GM12892 (cell line): Measurements from ENCODE around the gene NMRK1.
A peak's percentile ranks its signal among the peaks of the same experiment; 100 is the strongest.

Source experiments
- DNase-seq: peaks from one replicate; pipeline ENCODE4 v3.0.0; 2011; ENCODE audit not compliant: insufficient read length
- FAIRE-seq: peaks from 2 replicates; lab custom pipeline; 2011; peaks lifted over from hg19 to GRCh38; lab: Jason Lieb, UNC
- POLR2A ChIP-seq: IDR thresholded peaks from 2 replicates; pipeline ENCODE4 v1.6.1; 2011; ENCODE audit warnings: low read depth, low read length, control low read depth
- POLR2AphosphoS5 ChIP-seq: IDR thresholded peaks from 2 replicates; pipeline ENCODE4 v1.6.1; 2011; ENCODE audit warnings: low read depth, low read length, control low read depth
- TAF1 ChIP-seq: IDR thresholded peaks from 2 replicates; pipeline ENCODE4 v1.6.1; 2011; ENCODE audit warnings: low read depth, mild to moderate bottlenecking, control low read depth, low read length, borderline replicate concordance

NMRK1 gene

DNA sequence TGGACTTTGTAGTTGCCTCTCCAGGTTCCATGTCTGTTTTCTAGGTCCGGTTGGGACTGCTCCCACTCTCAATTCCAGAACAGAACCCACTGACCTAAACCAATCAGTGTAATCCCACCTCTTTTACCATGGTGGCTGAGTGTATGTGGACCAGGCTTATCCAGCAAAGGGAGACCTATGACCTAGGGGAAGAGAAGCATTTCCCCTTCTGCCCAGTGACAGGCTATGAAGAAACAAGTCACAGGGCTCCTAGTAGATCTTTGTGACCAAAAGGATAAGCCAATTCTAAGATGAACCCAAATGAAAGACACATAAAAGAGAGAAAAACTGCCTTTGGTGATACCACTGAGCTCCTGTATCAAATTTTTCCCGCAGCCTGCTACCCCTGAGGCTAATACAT lies 6.3 kb downstream of the NMRK1 start:
- no peak for FAIRE-seq
- TF ChIP-seq TAF1 (no peak), POLR2A (no peak), POLR2AphosphoS5 (no peak)
- DNase-seq: no peak

- FAIRE-seq (no peak), DNase-seq (no peak)
- TF ChIP-seq POLR2A: no peak
- TF ChIP-seq POLR2AphosphoS5: no peak
- no peak for TF ChIP-seq TAF1
These were observed 15.1 kb downstream of the NMRK1 start for GRCh38 chr9:75072895-75073294.

- no peak for DNase-seq
These were observed 16.3 kb downstream of the NMRK1 start for GRCh38 chr9:75071530-75072122.

DNA sequence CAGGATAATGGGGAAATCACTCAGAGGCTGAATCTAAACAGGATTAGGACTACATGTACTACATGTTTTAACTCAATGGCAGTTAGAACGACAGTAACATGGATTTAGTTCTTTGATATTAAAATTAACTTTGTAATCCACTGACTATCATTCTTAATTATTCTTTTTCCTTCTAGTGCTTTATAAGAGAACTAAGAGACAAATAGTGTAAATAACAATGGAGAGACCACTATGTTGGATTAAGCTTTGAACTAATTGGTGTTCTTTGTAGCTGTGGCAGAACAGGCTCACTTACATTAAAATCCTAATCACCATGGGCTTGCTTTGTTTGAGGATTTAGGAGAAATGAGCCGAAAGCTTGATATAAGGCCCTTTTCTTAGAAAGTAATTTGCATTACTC lies 18.8 kb downstream of the NMRK1 start:
- DNase-seq (no peak), FAIRE-seq (no peak)
- TF ChIP-seq POLR2AphosphoS5: no peak
- TF ChIP-seq POLR2A: no peak
- no peak for TF ChIP-seq TAF1

More at GRCh38 chr9:75071530-75072122, 16.3 kb downstream of the NMRK1 start:
- FAIRE-seq: no peak
- no peak for TF ChIP-seq POLR2AphosphoS5

- no peak for TF ChIP-seq TAF1
- TF ChIP-seq POLR2A: no peak
- TF ChIP-seq POLR2AphosphoS5: no peak
- no peak for DNase-seq
- no peak for FAIRE-seq
These were observed 20.1 kb downstream of the NMRK1 start for GRCh38 chr9:75067894-75068293.

DNA sequence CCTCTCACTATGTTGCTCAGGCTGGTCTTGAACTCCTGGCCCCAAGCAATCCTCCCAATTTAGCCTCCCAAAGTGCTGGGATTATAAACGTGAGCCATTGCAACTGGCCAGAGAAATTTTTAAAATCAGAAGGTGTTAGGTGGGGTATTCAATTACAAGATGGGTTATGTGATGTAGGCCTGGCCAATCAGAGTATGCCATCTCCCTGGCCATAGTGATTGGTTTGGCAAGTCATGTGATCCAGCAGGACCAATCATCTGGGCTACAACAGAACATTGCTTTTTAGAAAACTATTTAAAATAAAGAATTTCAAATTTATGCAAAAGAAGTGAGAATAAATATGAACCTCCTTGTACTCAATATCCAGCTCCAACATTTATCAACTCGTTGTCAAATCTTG lies 22.4 kb downstream of the NMRK1 start:
- no peak for TF ChIP-seq POLR2AphosphoS5
- TF ChIP-seq TAF1: no peak
- no peak for TF ChIP-seq POLR2A
- no peak for DNase-seq
- no peak for FAIRE-seq

DNA sequence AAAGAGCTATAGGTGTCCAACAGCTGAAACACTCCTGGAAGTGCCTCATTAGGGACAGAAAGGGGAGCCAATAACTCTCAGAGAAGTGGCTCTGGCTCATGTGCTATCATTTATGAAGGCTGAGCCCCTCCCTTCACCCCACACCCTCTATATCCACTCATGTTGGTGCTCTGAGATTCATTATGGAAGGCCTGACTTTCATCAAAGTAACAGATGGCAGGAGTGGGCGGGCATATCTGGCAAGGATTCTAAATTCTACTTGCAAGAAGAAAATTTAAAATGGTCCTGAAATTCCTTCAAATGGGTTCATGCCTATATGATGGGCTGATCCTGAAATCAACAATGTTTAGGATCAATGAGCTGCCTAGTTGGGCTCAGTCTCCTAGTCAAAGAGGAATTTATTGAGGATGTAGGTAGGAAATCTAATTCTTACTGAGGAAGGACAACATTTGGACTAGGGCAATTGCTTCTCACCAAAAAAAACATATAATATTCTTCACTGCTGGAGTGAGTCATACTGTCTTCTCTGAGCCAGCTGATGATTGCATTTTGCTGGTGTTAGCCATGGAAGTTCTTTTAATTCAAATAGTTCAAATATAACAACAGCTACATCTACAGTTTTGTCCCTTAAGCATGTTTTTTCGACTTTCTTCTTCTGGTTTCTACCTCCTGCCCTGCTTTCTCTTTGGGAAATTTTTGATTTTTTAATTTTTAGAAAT lies 23.5 kb downstream of the NMRK1 start:
- no peak for TF ChIP-seq POLR2AphosphoS5
- no peak for TF ChIP-seq POLR2A
- no peak for TF ChIP-seq TAF1
- DNase-seq: no peak
- no peak for FAIRE-seq

- no peak for DNase-seq
- no peak for FAIRE-seq
- TF ChIP-seq POLR2AphosphoS5 (no peak), TAF1 (no peak), POLR2A (no peak)
These were observed 24.2 kb downstream of the NMRK1 start for GRCh38 chr9:75063556-75064305.

DNA sequence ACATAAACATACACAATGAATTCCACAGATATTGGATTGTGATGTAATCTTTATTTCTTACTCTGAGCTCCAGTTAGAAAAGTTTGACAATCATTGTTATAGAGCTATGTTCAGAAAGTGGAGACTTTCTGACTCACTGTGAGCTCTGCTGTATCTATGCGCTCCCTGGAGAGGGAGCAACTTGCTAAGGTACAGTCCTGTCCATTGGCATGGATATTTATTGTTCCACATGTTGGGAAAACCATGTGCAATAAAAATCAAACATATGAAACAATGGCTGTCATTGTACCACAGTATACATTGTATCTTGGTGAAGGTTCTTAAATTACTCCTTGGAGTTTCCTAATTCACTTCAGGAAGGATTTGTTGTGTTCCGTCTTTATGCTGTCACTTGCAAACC lies 26.8 kb downstream of the NMRK1 start:
- FAIRE-seq (no peak), DNase-seq (no peak)
- TF ChIP-seq POLR2A (no peak), TAF1 (no peak), POLR2AphosphoS5 (no peak)

DNA sequence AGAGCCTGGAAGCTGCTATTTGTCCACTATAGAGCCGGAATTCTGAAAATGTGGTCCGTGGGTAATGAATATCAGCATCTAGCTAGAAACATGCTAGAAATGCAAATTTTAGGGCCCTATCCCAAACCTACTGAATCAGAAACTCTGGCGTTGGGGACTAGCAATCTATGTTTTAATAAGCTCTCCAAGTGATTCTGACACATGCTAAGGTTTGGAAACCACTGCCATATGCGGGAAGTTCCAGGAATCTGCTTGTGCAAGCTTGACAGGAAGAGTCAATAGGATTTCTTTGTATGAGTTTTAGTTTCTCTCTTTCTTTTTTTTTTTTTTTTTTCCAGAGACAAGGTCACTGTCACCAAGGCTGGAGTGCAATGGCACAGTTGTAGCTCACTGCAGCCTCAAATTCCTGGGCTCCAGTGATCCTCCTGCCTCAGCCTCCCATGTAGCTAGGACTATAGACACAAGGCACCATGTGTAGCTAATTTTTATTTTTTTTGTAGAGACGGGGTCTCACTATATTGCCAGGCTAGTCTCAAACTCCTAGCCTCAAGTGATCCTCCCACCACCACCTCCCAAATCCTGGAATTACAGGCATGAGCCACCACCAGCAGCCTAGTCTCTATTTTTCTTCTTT lies 33.5 kb downstream of the NMRK1 start:
- no peak for DNase-seq
- no peak for FAIRE-seq
- TF ChIP-seq POLR2AphosphoS5 (no peak), TAF1 (no peak), POLR2A (no peak)

DNA sequence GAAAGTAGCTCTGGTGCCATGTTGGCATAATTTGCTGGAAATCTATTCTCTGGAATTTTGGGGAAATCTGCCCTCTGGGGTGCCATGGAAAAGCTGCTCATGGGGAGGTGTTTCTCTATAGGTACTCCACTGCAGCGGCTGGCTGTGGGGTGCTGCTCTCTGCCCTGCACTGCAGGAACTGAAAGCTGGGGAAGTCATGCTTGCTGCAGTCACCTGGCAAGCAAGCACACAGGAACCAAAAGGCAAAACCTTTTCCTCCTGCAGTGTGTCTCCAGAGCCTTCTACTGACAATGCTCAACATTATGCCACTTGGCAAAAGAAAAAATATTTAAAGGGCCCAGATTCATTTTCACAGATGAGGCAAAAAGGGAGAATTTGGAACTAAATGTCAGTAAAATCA lies 34.1 kb downstream of the NMRK1 start:
- TF ChIP-seq TAF1: no peak
- peak; percentile 29 for DNase-seq
- FAIRE-seq: no peak
